Effector CD4-positive, alpha-beta T cell (primary cell): ENCODE data around the gene DTD1.
A peak's percentile ranks its signal among the peaks of the same experiment; 100 is the strongest.

ENCODE experiments used
- DNase-seq: peaks from one replicate; pipeline ENCODE4 v3.0.0-alpha.2; 2020
- total RNA-seq: gene quantifications from one replicate; lab custom pipeline; 2026; lab: John Stamatoyannopoulos, UW

DTD1 gene, protein sequence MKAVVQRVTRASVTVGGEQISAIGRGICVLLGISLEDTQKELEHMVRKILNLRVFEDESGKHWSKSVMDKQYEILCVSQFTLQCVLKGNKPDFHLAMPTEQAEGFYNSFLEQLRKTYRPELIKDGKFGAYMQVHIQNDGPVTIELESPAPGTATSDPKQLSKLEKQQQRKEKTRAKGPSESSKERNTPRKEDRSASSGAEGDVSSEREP
- 6.9 reads per million, percentile 25 among the genes with 10 or more reads in this experiment for total RNA-seq

DNA sequence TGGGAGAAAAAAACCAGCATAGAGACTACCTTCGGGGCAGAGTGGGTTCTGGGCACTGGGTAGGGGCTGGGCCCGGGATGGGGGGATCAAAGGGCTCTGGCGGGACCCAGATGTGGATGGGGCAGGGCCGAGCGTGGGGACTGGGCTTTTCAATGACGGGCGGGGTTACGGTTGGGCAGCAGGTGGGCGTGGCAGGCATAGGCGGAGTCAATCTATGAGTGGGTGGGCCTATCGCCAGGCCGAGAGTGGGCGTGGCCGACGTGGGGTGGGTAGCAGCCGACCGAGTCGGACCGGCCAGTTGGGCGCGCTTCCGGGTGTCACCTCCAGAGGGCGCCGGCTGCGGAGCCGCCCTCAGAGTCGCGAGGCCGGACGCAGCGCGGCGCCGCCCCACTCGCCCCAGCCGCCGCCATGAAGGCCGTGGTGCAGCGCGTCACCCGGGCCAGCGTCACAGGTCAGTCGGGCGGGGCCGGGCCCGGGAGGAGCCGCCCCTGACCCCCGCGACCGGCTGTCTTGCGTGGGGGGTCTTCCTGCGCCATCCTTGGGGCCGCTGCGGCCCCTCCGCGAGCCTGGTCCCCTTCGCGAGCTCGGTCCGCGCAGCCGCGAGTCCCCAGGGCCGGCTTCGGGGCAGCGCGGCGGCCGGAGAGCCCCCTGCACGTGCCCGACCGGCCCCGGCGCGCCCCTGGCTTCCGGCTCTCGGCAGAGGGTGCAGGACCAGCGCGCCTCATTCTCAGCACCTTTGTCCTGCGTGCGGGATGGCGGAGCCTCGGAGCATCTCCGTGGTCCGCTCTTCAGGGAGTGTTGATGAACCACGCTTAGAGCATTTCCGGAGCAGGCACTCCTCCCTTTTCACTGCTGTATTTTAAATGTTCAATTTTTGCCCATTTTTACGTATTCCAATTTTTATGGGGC is at the start of gene DTD1:
TSS of gene DTD1 (plus strand) at position 390 of the 909 bp plus-strand sequence. CDS start at position 409, 19 bp downstream.
- DNase-seq, result peak; percentile 64

DNA sequence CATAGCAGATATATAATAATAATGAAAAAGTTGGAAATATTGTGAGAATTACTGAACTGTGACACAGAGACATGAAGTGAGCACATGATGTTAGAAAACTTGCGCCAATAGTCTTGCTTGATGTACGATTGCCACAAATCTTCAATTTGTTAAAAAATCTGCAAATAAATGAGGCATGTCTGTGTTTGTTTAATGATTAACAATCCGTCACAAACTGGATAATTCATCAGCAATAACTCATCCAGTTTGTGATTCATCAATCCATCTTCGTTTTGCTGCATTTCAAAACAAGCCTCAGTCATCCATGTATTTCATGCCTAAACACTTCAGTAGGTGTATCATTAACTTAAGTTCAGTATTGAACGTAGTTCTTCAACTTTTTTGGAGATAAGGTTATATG is 46.1 kb upstream of the DTD1 start:
- DNase-seq, result no peak

DNA sequence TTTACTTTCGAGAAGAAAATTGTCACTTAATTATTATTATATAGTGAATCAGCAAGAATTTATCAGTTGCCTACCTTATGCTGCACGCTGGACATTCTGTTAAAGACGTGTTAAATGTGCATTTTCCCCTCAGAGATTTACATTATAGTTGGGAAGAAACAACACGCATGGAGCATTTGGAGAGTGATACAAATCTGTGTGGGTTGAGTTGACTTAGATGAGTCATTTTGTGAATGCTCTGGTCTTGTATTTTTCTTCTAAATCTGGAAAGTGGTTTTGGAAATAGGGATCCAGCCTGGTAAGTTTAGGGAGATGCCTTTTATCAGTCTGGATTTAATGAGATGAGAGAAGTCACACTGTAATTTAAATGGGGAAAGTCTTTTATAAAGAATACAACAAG is 44.6 kb upstream of the DTD1 start:
- no peak for DNase-seq

DNA sequence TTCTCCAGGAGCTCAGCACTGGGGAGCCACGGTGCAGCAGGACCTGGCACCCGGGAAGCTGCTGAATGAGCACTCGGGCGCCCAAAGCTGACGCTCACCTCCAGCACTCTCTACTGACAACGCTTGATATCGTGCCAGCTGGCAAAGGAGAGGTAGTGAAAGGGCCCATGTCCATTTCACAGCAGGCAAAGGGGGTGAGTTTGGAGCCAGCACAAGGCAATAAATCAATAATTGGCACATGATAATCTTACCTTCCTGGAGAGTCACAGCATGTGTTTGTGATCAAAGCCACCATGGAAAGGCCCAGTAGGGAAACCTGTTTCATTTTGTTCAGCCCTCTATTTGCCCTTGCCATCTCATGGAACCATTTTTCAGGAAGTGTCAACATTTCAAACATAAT is 43.9 kb upstream of the DTD1 start:
- DNase-seq, result no peak

DNA sequence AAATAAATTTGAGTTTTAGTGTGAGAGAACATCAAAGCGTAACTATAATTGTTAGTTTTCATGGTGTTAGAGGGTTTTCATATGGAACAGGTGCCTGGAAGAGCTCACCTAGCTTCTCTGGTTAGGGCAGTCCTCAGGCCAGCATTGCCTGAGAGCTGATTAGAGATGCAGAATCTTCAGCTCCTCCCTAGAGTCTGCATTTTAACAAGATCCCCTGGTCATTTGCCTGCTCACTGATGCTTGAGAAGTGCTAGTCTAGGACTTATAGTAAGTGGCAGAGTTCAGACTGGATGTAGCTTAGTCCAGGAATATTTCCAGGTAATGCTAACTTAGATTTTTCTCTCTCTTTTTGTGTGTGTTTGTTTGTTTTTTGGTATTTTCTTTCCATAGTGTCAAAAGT is 42.3 kb upstream of the DTD1 start:
- no peak for DNase-seq

DNA sequence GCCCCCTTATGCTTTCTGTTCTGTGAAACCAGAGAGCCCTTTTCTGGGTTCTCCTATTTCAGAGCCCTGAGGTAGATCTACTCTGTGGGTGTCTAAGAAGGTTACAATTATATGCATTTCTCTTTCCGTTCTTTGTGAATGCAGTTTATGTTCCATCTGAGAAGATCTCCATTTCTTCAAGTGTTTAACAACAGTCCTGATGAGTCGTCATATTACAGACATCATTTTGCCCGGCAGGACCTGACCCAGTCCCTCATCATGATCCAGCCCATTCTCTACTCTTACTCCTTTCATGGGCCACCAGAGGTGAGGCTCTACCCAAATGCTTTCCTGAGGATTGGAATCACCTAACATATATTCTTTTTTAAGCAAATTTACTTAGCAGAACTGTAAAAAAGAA is 39.4 kb upstream of the DTD1 start:
- DNase-seq, result no peak

DNA sequence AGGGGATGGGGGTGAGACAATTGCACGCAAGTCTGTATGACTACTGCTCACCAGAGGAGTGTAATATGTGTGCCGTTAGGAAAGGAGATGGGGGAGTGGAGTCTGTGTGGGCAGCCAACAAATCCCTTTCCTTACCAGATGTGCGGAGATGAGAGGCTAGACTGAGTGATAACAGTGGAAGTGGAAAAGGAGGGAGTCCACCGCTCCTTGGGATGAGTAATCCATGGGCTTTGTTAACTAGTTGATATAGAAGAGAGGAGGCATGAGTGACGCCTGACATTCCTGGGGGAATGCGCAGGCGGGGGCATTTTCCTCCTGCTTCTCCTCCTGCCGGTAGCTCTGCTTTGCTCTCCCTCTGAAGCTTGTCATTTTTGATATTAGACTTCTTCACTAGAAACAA is 34.1 kb upstream of the DTD1 start:
- no peak for DNase-seq

DNA sequence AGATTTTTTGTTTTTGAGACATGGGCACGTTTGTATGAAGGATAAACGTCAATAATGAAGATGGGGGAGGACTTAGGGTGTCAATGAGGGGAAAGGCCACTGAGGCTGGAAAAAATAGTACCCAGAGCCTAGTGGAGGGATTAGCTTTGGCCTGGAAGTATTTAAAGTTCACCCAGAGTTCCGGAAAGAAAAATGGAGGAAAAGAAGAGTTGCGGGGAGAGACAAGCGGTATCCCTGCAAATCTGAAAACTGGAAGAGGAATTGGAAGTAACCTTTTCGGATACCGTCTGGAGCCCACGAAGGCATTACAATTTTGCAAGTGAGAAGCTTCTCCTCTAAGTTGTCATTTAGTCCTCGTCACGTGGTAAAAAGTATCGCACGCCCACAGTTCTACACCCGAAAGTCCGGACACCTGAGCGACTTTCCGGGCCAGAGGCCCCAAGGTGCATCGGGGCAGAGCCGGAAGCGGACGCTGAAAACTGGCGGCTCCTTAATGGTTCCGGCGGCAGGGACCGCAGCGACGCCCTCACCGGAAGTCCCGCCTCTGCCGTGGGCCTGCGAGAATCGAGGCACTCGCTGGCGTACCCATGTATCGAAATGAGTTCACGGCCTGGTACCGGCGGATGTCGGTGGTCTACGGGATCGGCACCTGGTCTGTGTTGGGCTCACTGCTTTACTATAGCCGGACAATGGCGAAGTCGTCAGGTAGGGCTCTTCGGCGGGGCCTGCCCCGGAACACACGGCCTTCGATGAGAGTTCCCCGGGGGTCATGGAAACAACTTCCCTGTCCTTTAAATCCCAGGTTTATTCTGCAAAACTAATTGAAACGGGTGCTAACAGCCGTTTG is 20.7 kb upstream of the DTD1 start, which contains the start of gene SMIM26:
TSS of gene SMIM26 (plus strand) at position 541 of the 847 bp plus-strand sequence. CDS start at position 588, 47 bp downstream.
- DNase-seq, result peak; percentile 87

DNA sequence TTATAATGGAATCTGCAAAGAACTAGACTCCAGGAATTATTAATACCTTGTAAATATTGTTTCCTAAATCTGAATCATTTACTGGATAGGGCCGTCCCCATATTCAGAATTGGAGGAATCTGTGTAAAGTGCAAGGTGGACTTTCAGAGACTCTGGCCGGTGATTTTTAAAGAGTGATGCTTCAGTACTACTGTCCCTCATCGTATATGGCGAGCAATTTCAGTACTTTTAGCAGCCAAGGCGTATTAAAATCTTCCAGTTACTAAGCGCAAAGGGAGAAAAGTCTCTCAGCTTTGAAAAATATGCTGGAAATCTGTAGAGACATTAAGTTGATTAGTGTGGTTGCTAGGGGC is 20.1 kb upstream of the DTD1 start:
- no peak for DNase-seq

DNA sequence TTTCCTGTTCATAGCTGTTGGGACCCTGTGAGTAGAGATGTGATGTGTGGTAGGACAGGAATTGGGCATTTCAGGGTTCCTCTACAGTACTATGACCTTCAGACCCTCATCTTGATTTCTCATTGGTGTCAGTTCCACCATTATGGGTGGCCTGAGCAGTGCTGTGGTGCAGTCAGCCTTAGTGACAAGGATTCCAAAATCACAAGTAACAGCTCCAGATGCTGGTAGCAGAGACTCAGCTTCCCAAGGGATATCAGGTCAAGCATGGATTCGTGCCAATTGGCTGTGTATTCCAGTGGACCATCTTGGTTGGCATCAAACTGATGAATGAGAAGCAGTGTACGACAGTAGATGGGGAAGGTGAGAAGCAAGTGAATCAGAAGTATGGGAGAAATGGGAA is 16.8 kb upstream of the DTD1 start:
- DNase-seq, result no peak

DNA sequence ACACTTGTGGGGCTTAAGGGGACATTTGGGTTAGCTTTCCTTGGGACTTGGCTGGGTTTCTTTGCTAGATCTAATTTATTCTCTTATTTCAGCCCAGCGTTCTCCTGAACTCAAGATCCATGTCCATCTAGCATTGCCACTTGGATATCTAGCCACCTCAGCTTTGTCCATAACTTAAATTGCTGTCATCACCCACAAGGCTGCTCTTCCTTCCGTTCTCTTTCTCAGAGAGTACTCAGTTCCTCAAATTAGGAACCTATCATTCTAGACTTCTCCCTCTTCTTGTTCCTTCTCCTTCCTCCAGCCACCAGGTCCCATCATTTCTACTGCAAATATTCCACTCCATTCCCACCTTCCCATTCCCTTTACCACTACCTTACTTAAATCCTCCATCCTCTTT is 16.3 kb upstream of the DTD1 start:
- no peak for DNase-seq

DNA sequence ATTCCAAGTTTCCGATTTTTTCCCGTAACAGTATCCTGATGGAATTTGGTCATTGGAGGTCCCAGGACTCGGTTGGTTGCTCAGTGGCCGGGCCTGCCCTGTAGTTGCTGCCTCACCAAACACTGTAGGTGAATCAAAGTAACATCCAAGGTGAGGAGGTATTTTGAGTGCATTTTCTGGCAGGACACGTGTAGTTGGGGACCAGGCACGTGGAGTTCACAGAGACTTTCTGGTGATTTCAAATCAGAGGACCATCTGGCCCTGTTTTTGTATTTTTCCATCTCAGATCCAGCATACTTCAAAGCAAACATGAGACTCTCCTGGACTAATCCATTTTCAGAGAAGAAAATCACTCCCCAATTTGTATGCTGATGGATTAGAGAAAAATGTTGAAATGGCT is 9.9 kb upstream of the DTD1 start:
- no peak for DNase-seq

DNA sequence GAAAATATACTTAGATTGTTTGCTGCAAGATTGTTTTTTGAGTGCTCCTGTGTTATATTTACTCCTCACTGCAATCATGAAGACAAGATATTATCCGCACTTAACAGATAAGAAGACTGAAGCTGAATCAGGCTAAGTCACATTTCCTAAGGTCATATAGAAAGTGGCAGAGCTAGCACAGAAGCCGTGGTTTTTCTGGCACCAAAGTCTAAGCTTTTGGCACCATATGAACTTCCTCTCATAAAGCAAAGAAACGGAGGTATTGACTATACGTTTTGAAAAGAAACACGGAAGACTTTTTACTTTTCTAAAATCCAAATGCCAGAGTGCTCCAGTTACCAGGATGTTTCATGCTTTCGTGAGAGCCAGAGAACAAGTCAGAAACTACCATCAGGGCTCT is 9.3 kb upstream of the DTD1 start:
- no peak for DNase-seq

DNA sequence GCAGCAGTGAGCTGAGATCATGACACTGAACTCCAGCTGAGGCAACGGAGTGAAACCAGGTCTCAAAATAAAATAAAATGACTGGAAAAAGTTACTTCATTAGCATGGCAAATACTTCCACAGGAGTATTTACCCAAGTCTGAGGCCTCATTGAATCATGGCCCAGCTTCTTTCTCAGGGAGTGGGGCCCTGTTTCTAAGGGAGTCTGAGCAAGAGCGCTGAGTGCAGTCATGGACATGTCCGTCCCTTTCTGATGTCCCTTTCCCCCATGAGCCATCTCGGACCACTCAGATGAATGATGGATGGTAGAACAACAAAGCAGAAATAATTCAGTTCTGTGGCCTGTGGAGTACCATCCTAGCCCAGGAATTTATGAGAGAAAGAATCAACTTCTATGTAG is 7.8 kb upstream of the DTD1 start:
- DNase-seq, result no peak

DNA sequence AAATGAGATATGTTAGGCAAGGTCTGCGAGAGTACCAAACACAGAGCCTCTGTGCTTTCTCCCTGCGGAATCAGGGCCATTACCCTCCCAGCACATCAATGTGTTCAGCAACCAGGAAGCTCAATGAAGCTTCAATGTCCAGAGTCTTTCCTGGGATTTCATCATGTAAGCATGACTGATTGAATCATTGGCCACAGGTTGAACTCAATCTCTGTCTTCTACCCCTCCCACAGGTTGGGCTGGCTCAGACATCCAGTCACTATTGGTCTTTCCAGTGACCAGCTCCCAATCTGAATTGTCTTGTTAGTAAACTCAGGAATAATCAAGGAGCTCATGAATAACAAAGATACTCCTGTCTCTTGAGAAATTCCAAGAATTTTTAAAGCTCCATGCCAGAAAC is 2.7 kb upstream of the DTD1 start:
- DNase-seq, result no peak

DNA sequence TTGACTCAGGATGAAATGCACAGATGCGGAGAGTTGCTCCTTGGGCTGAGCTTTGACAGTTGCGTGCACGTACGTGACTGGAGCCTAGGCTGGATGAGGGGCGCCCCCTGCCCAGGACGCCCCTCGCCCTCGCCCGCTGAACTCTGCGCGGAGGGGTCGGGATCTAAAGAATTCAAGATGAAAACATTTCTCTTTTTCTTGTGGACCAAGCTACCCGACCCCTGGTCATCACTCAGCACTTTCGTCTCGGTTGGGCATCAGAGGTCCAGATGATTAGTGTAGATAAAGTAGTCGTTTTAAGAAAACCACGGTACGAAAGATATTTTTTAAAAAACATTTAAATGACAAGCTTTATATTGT is 700 bp downstream of the DTD1 start:
- DNase-seq, result no peak

DNA sequence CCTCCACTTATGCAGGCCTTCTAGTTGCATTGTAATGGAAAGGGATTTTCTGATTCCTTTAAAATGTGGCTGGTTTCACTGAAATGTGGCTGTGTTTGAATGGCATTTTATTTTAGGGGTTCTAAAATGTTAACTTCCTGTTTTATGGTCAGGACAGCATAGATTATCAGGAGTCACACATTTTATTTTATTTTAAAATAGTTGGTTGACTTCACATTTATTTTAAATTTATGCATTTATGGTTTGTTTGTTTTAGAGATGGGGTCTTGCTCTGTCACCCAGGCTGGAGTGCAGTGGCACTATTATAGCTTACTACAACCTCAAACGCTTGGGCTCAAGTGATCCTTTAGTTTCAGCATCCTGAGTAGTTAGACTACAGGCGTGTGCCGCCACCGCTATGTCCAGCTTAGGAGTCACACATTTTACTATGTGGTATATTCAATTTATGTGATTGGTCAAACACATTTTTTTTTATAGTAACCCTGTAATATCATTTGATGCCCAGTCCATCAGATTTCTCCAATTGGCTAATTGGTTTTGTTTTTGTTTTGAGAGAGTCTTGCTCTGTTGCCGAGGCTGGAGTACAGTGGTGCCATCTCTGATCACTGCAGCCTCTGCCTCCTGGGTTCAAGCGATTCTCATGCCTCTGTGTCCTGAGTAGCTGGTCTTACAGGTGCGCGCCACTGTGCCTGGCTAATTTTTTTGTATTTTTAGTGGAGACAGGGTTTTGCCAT is 2.3 kb downstream of the DTD1 start:
- DNase-seq, result no peak

DNA sequence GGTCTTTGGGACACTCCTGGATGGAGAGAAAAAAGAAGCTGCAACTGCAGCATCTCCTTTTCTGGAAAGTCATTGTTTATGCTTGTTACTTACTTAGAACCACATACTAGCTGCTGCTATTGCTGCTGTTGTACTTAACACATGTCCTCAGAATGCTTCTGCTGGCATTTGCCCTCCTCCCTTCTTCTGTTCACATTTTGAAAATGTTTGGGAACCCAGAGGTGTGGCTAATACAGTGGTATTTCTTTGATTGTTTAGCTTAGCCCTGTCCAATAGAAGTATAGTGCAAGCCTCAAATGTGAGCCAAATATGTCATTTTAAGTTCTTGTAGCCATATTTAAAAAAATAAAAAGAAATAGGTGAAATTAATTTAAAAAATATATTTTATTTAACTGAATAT is 8.4 kb downstream of the DTD1 start:
- DNase-seq, result no peak

DNA sequence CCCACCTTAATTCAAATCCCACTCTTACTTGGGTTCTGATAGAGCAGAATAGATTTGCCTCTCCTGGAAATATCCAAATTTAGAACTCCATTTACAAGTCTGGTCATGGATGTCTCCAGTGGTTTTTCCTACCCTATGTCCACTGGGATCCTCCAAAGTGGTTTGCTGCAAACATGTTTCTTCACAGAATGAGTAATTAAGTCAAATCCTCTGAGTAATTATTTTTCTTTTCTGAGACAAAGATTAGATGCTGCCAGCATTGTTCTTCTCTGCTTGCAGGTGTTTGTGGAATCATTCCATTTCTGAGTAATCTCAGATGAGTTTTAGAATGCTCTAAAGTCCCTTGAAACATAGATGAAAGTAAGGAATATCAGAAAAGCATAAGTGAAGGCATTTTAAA is 21.9 kb downstream of the DTD1 start:
- no peak for DNase-seq

DNA sequence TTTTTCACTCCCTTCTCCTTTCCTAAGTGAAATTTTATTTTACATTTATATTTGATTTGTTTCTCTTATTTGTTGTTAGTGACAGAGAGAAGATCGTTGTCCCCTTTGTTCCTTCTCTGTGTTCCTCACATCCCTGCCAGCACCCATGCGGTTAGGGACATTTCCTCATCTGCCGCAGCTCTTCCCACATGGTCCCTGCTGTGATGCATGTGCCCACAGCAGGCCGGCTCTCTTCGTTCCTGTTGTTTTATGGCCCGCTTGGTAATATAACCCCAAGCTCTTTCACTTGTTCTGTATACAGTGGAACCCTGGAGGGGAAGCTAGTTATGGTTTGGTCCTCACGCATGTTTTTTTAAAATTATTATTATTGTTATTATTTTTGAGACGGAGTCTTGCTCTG is 23.6 kb downstream of the DTD1 start:
- DNase-seq, result no peak

DNA sequence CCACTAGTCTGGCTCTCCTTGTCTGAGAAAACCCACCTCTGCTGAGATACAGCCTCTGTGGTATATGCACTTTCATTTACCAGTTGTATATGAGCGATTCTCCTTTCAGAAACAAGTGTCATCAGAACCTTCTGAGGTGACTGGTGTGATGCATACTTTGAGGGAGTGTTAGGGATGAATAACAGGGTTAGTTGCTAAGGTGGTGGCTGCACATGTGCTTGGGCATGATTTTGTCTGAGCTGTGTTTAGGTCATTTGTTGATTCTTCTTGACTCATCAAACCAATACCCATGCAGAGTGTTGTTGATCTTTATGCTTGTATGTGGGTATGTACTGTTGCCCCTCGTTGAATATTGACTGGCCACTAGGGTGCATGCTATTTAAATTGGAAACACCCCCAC is 25.7 kb downstream of the DTD1 start:
- DNase-seq, result no peak

DNA sequence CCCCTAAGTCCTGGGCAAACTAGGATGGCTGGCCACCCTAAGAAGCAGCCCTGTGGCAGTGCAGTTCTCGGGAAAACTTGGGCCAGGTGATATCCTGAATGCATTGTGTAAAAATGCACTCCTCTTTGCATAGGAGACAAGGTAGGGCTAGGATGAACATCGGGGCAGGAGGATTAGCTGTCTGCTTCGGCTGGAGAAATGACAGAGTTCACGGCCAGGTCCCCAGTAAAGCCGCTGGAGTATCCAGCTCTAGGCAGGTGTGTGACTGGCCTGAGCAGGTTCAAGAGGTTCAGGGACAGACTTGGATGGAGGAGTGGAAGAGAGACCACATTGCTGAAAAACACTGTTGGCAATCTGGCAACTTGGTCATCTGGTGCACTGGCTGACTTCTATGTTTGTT is 26.4 kb downstream of the DTD1 start:
- no peak for DNase-seq
